HEK293 (cell line): ENCODE results near the gene VPS29.

ENCODE experiments used
- CTCF ChIA-PET: fragments of 350-600 bp; formaldehyde crosslinking; extraction: SDS; loops from one replicate; lab custom pipeline; 2021; ENCODE audit warnings: antibody characterized with exemption; lab: Yijun Ruan, JAX
- POLR2A ChIA-PET: fragments of 300-600 bp; formaldehyde crosslinking; extraction: SDS; loops from one replicate; lab custom pipeline; 2020; ENCODE audit warnings: antibody characterized with exemption, inconsistent platforms; lab: Yijun Ruan, JAX
- H3K27ac ChIP-seq: fragments of 200-500 bp; sonication (Bioruptor generic); 2 replicates; pipeline ENCODE4 v1.5.1; 2014; ENCODE audit warnings: low read depth, low read length, control low read depth, inconsistent platforms; ENCODE audit errors: extremely low read depth
- H3K36me3 ChIP-seq, 2 experiments: fragments of 200-500 bp in 1 of 2; sonication (Bioruptor generic) in 1 of 2; 1 replicate in 1 of 2; 2 replicates in 1 of 2; pipeline ENCODE4 v1.5.1; 2014 to 2017; ENCODE audit warnings: inconsistent platforms in 2 of 2, low read length in 2 of 2; ENCODE audit not compliant: control insufficient read depth in 2 of 2, insufficient read depth in 1 of 2
- H3K4me1 ChIP-seq: fragments of 200-500 bp; sonication (Bioruptor generic); 2 replicates; pipeline ENCODE4 v1.5.1; 2014; ENCODE audit warnings: mild to moderate bottlenecking, low read length, inconsistent platforms; ENCODE audit not compliant: control insufficient read depth, insufficient read depth
- H3K4me3 ChIP-seq: 2 replicates; pipeline ENCODE4 v1.5.1; 2011; ENCODE audit warnings: low read depth, mild to moderate bottlenecking, control low read depth, low read length, moderate library complexity
- H3K9me3 ChIP-seq: fragments of 200-500 bp; sonication (Bioruptor generic); 2 replicates; pipeline ENCODE4 v1.5.1; 2014; ENCODE audit warnings: low read depth, low read length, inconsistent platforms; ENCODE audit not compliant: control insufficient read depth, insufficient read depth
- GLI4 ChIP-seq: fragments of 450-650 bp; formaldehyde crosslinking; IDR thresholded peaks from 2 replicates; pipeline ENCODE4 v1.5.1; 2016; ENCODE audit warnings: missing biosample characterization, missing genetic modification characterization
- PRDM2 ChIP-seq: fragments of 450-650 bp; formaldehyde crosslinking; IDR thresholded peaks from 2 replicates; pipeline ENCODE4 v1.5.1; 2016; ENCODE audit warnings: missing biosample characterization, missing genetic modification characterization, borderline replicate concordance
- SP2 ChIP-seq: fragments of 450-650 bp; formaldehyde crosslinking; IDR thresholded peaks from 2 replicates; pipeline ENCODE4 v1.5.1; 2016; ENCODE audit warnings: missing biosample characterization, missing genetic modification characterization
- YY2 ChIP-seq: fragments of 450-650 bp; formaldehyde crosslinking; IDR thresholded peaks from 2 replicates; pipeline ENCODE4 v1.5.1; 2016; ENCODE audit warnings: missing biosample characterization, missing genetic modification characterization
- ZEB2 ChIP-seq: fragments of 450-650 bp; formaldehyde crosslinking; IDR thresholded peaks from 2 replicates; pipeline ENCODE4 v1.5.1; 2016; ENCODE audit warnings: missing biosample characterization, missing genetic modification characterization
- ZFP69B ChIP-seq: fragments of 450-650 bp; formaldehyde crosslinking; IDR thresholded peaks from 2 replicates; pipeline ENCODE4 v1.5.1; 2016; ENCODE audit warnings: missing biosample characterization, missing genetic modification characterization
- ZIC2 ChIP-seq: fragments of 450-650 bp; formaldehyde crosslinking; IDR thresholded peaks from 2 replicates; pipeline ENCODE4 v1.5.1; 2016; ENCODE audit warnings: missing biosample characterization, missing genetic modification characterization
- ZNF132 ChIP-seq: fragments of 450-650 bp; formaldehyde crosslinking; IDR thresholded peaks from 2 replicates; pipeline ENCODE4 v1.5.1; 2017; ENCODE audit warnings: missing biosample characterization, missing genetic modification characterization, borderline replicate concordance
- ZNF146 ChIP-seq: fragments of 450-650 bp; formaldehyde crosslinking; IDR thresholded peaks from 2 replicates; pipeline ENCODE4 v1.5.1; 2016; ENCODE audit warnings: missing biosample characterization, missing genetic modification characterization
- ZNF184 ChIP-seq: fragments of 450-650 bp; IDR thresholded peaks from 2 replicates; pipeline ENCODE4 v1.5.1; 2018; ENCODE audit warnings: missing biosample characterization, mild to moderate bottlenecking, missing genetic modification characterization
- ZNF239 ChIP-seq: fragments of 450-650 bp; formaldehyde crosslinking; IDR thresholded peaks from 2 replicates; pipeline ENCODE4 v1.5.1; 2016; ENCODE audit warnings: missing biosample characterization, missing genetic modification characterization
- ZNF280D ChIP-seq: fragments of 450-650 bp; formaldehyde crosslinking; IDR thresholded peaks from 2 replicates; pipeline ENCODE4 v1.5.1; 2016; ENCODE audit warnings: missing biosample characterization, missing genetic modification characterization
- ZNF488 ChIP-seq: fragments of 450-650 bp; formaldehyde crosslinking; IDR thresholded peaks from 2 replicates; pipeline ENCODE4 v1.5.1; 2016; ENCODE audit warnings: missing biosample characterization, missing genetic modification characterization
- ZNF518A ChIP-seq: fragments of 450-650 bp; formaldehyde crosslinking; conservative IDR thresholded peaks from 2 replicates; pipeline ENCODE4 v1.5.1; 2016; ENCODE audit warnings: low read depth, missing biosample characterization, missing genetic modification characterization
- ZNF580 ChIP-seq: fragments of 450-650 bp; formaldehyde crosslinking; IDR thresholded peaks from 2 replicates; pipeline ENCODE4 v1.5.1; 2016; ENCODE audit warnings: missing biosample characterization, missing genetic modification characterization
- ZNF670 ChIP-seq: fragments of 450-650 bp; formaldehyde crosslinking; IDR thresholded peaks from 2 replicates; pipeline ENCODE4 v1.5.1; 2016; ENCODE audit warnings: missing biosample characterization, missing genetic modification characterization, low read depth
- ZNF76 ChIP-seq: fragments of 450-650 bp; formaldehyde crosslinking; IDR thresholded peaks from 2 replicates; pipeline ENCODE4; 2016; ENCODE audit warnings: low read depth, missing biosample characterization, missing genetic modification characterization, borderline replicate concordance
- ZNF792 ChIP-seq: fragments of 450-650 bp; formaldehyde crosslinking; IDR thresholded peaks from 2 replicates; pipeline ENCODE4 v1.5.1; 2016; ENCODE audit warnings: missing biosample characterization, missing genetic modification characterization

Gene VPS29

GRCh38 chr12:110451263-110451662, 50.6 kb downstream of the VPS29 start (continued):
- TF ChIP-seq ZNF518A = no peak
- TF ChIP-seq ZNF132 (tag by site-specific recombination) = no peak
- TF ChIP-seq ZNF239 (tag by site-specific recombination) = no peak
- TF ChIP-seq ZNF792 (tag by site-specific recombination) = no peak
- no peak for TF ChIP-seq ZIC2 (tag by site-specific recombination)
- TF ChIP-seq ZNF280D (tag by site-specific recombination) = no peak
- TF ChIP-seq ZFP69B (tag by site-specific recombination) = no peak
- TF ChIP-seq GLI4 (tag by site-specific recombination) = no peak

- Histone ChIP-seq H3K4me1 (no peaks in the 10 kb centered on the region), H3K27ac (peak within 1 kb of the TSS; percentile 66), H3K36me3 (peaks cover 21 to 50% of the 10 kb centered on the region in 2 experiments), H3K9me3 (no peaks in the 10 kb centered on the region), H3K4me3 (peak within 1 kb of the TSS; percentile 73)
- ChIA-PET POLR2A (interaction anchor here (0.6 to 4.8 kb wide), 10 partner anchors 8 to 164 kb away, joined by 4 to 39 read pairs (median 6); partner anchors contain the start of genes FAM216A, GPN3, RAD9B and TCTN1), CTCF (interaction anchor here (0.6 to 4.6 kb wide), 32 partner anchors 9 to 649 kb away, joined by 3 to 51 read pairs (median 3); partner anchors contain the start of genes FAM216A and GPN3)
- TF ChIP-seq ZNF184 = no peak
- no peak for TF ChIP-seq PRDM2 (tag by site-specific recombination)
- TF ChIP-seq ZNF580 (tag by site-specific recombination) = peak; percentile 99
- no peak for TF ChIP-seq ZNF670 (tag by site-specific recombination)
- TF ChIP-seq ZNF146 = no peak
- TF ChIP-seq SP2 (tag by site-specific recombination) = peak; percentile 96
- TF ChIP-seq ZNF76 (tag by site-specific recombination) = no peak
- TF ChIP-seq YY2 (tag by site-specific recombination) = peak; percentile 38; the same call in 1 of the 2 replicates
- TF ChIP-seq ZNF488 = no peak
- peak; percentile 89 for TF ChIP-seq ZEB2
Observed at GRCh38 chr12:110449799-110450497, 52.0 kb downstream of the VPS29 start, which contains the start of gene ARPC3. ARPC3 (minus strand) TSS chr12:110450337; CDS start chr12:110450260, 77 bp downstream.
